ENCODE results near the gene DENND4A.

Gene DENND4A

GRCh38 chr15:65832549-65833364 is 40.7 kb upstream of the DENND4A start (continued):
- TF ChIP-seq ZNF174 (tag by site-specific recombination; IDR thresholded peaks at IDR 0.05) (no peak), ZNF747 (tag by site-specific recombination; IDR thresholded peaks at IDR 0.05) (no peak), ZNF423 (tag by site-specific recombination; IDR thresholded peaks at IDR 0.05) (no peak; the same call in 1 of the 2 replicates), ZNF132 (tag by site-specific recombination; IDR thresholded peaks at IDR 0.05; ENCODE audit: borderline replicate concordance) (no peak), GLIS2 (tag by site-specific recombination; IDR thresholded peaks at IDR 0.05) (peak; percentile 60; the same call in 1 of the 2 replicates), ZNF585B (tag by site-specific recombination; IDR thresholded peaks at IDR 0.05) (no peak), ZNF664 (tag by site-specific recombination; IDR thresholded peaks at IDR 0.05) (no peak), ZNF19 (tag by site-specific recombination; IDR thresholded peaks at IDR 0.05; ENCODE audit: low read depth) (no peak), ZNF639 (tag by site-specific recombination; IDR thresholded peaks at IDR 0.05) (peak; percentile 97), ZNF2 (tag by site-specific recombination; IDR thresholded peaks at IDR 0.05) (peak; percentile 96), ZNF148 (tag by site-specific recombination; IDR thresholded peaks at IDR 0.05; ENCODE audit: borderline replicate concordance) (no peak), ZNF214 (tag by site-specific recombination; IDR thresholded peaks at IDR 0.05; ENCODE audit: borderline replicate concordance) (no peak), ZNF10 (tag by site-specific recombination; IDR thresholded peaks at IDR 0.05) (peak; percentile 85; the same call in 1 of the 2 replicates), SETDB1 (IDR thresholded peaks at IDR 0.05; ENCODE audit: insufficient read length, low read length) (no peak), ZNF114 (tag by site-specific recombination; IDR thresholded peaks at IDR 0.05) (no peak), ZSCAN30 (tag by site-specific recombination; IDR thresholded peaks at IDR 0.05) (peak; percentile 93), SALL2 (tag by site-specific recombination; IDR thresholded peaks at IDR 0.05; ENCODE audit: borderline replicate concordance) (no peak)
- TF ChIP-seq, protein P1, sequence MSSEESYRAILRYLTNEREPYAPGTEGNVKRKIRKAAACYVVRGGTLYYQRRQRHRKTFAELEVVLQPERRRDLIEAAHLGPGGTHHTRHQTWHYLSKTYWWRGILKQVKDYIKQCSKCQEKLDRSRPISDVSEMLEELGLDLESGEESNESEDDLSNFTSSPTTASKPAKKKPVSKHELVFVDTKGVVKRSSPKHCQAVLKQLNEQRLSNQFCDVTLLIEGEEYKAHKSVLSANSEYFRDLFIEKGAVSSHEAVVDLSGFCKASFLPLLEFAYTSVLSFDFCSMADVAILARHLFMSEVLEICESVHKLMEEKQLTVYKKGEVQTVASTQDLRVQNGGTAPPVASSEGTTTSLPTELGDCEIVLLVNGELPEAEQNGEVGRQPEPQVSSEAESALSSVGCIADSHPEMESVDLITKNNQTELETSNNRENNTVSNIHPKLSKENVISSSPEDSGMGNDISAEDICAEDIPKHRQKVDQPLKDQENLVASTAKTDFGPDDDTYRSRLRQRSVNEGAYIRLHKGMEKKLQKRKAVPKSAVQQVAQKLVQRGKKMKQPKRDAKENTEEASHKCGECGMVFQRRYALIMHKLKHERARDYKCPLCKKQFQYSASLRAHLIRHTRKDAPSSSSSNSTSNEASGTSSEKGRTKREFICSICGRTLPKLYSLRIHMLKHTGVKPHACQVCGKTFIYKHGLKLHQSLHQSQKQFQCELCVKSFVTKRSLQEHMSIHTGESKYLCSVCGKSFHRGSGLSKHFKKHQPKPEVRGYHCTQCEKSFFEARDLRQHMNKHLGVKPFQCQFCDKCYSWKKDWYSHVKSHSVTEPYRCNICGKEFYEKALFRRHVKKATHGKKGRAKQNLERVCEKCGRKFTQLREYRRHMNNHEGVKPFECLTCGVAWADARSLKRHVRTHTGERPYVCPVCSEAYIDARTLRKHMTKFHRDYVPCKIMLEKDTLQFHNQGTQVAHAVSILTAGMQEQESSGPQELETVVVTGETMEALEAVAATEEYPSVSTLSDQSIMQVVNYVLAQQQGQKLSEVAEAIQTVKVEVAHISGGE (tag by site-specific recombination; conservative IDR thresholded peaks at IDR 0.05; ENCODE audit: low read depth): peak; percentile 72
- TF ChIP-seq, protein P2, sequence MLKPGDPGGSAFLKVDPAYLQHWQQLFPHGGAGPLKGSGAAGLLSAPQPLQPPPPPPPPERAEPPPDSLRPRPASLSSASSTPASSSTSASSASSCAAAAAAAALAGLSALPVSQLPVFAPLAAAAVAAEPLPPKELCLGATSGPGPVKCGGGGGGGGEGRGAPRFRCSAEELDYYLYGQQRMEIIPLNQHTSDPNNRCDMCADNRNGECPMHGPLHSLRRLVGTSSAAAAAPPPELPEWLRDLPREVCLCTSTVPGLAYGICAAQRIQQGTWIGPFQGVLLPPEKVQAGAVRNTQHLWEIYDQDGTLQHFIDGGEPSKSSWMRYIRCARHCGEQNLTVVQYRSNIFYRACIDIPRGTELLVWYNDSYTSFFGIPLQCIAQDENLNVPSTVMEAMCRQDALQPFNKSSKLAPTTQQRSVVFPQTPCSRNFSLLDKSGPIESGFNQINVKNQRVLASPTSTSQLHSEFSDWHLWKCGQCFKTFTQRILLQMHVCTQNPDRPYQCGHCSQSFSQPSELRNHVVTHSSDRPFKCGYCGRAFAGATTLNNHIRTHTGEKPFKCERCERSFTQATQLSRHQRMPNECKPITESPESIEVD (tag by site-specific recombination; IDR thresholded peaks at IDR 0.05): peak; percentile 98
- TF ChIP-seq, protein P3, sequence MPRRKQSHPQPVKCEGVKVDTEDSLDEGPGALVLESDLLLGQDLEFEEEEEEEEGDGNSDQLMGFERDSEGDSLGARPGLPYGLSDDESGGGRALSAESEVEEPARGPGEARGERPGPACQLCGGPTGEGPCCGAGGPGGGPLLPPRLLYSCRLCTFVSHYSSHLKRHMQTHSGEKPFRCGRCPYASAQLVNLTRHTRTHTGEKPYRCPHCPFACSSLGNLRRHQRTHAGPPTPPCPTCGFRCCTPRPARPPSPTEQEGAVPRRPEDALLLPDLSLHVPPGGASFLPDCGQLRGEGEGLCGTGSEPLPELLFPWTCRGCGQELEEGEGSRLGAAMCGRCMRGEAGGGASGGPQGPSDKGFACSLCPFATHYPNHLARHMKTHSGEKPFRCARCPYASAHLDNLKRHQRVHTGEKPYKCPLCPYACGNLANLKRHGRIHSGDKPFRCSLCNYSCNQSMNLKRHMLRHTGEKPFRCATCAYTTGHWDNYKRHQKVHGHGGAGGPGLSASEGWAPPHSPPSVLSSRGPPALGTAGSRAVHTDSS (tag by site-specific recombination; IDR thresholded peaks at IDR 0.05): peak; percentile 15; the same call in 1 of the 2 replicates
- TF ChIP-seq, protein P4, sequence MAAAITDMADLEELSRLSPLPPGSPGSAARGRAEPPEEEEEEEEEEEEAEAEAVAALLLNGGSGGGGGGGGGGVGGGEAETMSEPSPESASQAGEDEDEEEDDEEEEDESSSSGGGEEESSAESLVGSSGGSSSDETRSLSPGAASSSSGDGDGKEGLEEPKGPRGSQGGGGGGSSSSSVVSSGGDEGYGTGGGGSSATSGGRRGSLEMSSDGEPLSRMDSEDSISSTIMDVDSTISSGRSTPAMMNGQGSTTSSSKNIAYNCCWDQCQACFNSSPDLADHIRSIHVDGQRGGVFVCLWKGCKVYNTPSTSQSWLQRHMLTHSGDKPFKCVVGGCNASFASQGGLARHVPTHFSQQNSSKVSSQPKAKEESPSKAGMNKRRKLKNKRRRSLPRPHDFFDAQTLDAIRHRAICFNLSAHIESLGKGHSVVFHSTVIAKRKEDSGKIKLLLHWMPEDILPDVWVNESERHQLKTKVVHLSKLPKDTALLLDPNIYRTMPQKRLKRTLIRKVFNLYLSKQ (tag by site-specific recombination; IDR thresholded peaks at IDR 0.05; ENCODE audit: borderline replicate concordance): no peak
- TF ChIP-seq, protein P5, sequence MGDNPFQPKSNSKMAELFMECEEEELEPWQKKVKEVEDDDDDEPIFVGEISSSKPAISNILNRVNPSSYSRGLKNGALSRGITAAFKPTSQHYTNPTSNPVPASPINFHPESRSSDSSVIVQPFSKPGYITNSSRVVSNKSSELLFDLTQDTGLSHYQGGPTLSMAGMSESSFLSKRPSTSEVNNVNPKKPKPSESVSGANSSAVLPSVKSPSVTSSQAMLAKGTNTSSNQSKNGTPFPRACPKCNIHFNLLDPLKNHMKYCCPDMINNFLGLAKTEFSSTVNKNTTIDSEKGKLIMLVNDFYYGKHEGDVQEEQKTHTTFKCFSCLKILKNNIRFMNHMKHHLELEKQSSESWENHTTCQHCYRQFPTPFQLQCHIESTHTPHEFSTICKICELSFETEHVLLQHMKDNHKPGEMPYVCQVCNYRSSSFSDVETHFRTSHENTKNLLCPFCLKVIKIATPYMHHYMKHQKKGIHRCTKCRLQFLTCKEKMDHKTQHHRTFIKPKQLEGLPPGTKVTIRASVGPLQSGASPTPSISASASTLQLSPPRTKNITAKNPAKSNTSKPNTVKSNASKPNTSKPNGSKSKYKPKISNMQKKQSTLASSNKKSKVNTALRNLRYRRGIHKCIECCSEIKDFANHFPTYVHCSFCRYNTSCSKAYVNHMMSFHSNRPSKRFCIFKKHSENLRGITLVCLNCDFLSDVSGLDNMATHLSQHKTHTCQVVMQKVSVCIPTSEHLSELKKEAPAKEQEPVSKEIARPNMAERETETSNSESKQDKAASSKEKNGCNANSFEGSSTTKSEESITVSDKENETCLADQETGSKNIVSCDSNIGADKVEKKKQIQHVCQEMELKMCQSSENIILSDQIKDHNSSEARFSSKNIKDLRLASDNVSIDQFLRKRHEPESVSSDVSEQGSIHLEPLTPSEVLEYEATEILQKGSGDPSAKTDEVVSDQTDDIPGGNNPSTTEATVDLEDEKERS (tag by site-specific recombination; IDR thresholded peaks at IDR 0.05): no peak

All from HEK293 (cell line).